ENCODE results near the gene STAG3.
A peak's percentile ranks its signal among the peaks of the same experiment; 100 is the strongest.

STAG3 gene

DNA sequence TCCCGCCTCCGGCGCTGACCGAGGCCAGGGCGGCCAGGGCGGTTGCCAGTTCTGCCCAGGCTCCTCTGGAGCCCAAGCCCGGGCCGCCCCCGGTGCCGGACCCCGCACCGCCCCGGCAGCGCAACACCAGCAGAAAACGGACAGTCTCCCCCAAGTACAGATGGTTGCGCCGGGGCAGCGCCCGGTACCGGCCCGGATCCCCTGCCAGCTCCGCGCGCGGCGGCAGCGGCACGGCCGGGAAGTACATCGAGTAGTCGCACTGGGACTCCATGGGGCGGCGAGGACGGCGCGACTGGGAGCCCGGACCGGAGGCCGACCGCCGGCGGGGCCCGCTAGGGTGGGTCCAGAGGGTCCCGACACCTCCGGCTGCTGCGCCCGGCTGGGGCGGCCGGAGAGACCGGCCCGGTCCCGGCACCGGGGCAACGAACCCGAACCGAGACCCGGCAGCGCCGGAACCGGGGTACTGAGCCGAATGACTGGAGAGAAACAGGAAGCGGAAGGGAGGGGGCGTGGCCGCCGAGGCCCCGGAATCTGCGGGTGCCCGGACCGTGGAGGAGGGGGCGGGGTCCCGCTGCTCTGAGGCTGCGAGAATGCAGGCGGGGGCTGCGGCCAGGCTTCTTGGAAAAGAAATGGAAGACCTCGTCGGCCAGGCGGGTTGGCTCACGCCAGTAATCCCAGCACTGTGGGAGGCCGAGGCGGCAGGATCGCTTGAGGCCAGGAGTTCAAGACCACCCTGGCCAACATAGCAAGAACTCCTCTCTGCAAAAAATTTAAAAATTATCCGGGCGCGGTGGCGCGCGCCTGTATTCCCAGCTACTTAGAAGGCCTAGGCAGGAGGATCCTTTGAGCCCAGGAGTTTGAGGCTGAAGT lies 19.3 kb upstream of the STAG3 start, which contains the start of gene TRAPPC14:
Gene TRAPPC14 (minus strand): TSS at position 495 of the 870 bp plus-strand sequence. CDS start 224 bp downstream, at position 271.
- TF ChIP-seq, protein P1, sequence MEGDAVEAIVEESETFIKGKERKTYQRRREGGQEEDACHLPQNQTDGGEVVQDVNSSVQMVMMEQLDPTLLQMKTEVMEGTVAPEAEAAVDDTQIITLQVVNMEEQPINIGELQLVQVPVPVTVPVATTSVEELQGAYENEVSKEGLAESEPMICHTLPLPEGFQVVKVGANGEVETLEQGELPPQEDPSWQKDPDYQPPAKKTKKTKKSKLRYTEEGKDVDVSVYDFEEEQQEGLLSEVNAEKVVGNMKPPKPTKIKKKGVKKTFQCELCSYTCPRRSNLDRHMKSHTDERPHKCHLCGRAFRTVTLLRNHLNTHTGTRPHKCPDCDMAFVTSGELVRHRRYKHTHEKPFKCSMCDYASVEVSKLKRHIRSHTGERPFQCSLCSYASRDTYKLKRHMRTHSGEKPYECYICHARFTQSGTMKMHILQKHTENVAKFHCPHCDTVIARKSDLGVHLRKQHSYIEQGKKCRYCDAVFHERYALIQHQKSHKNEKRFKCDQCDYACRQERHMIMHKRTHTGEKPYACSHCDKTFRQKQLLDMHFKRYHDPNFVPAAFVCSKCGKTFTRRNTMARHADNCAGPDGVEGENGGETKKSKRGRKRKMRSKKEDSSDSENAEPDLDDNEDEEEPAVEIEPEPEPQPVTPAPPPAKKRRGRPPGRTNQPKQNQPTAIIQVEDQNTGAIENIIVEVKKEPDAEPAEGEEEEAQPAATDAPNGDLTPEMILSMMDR (IDR thresholded peaks at IDR 0.05; ENCODE audit: insufficient read depth, low read length, missing control alignments), result no peak
- ChIA-PET POLR2A (interaction anchor here (1.0 to 1.3 kb wide), 3 partner anchors 10 to 17 kb away, joined by 3 to 9 read pairs (median 3); partner anchors contain the start of gene LAMTOR4), CTCF (interaction anchor here (1.1 to 5.1 kb wide), 3 partner anchors 9 to 27 kb away, joined by 3 to 31 read pairs (median 3); no protein-coding TSS in a partner anchor)

DNA sequence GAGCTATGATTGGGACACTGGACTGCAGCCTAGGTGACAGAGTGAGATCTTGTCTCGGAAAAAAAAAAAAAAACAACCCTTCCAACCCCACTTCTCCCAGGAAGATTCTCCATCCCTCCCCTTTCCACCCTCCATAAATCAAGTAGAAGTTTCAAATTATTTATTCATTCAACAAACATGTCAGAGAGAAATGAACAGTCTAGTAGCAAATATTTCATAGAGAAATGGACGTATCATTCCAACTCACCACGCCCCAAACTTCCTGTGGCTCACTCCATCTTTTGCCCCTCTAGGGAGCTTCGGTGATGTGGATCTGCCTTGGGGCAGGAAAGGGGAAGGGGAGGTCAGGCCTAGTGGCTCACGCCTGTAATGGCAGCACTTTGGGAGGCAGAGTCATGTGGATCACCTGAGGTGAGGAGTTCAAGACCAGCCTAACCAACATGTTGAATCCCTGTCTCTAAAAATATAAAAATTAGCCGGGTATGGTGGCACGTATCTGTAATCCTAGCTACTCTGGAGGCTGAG lies 18.6 kb upstream of the STAG3 start:
- CTCF ChIA-PET, result interaction anchor here (1.1 to 5.1 kb wide), 3 partner anchors 9 to 28 kb away, joined by 3 to 31 read pairs (median 4); partner anchors contain the start of gene GAL3ST4
- H3K4me3 ChIP-seq (ENCODE audit: low read depth, low read length), result peak overlapping the region; percentile 71
- DNase-seq (ENCODE audit: low read depth, low spot score), result no peak
- POLR2A ChIA-PET, result interaction anchor here (1.0 to 1.1 kb wide), 2 partner anchors 10 to 17 kb away, joined by 3 read pairs; partner anchors contain the start of gene LAMTOR4
- TF ChIP-seq, protein P1 (IDR thresholded peaks at IDR 0.05; ENCODE audit: insufficient read depth, low read length, missing control alignments), result no peak

More for the DNA sequence above, 19.3 kb upstream of the STAG3 start, which contains the start of gene TRAPPC14:
- DNase-seq (ENCODE audit: low read depth, low spot score), result no peak
- peak within 1 kb of the TSS; percentile 71 for H3K4me3 ChIP-seq (ENCODE audit: low read depth, low read length)

DNA sequence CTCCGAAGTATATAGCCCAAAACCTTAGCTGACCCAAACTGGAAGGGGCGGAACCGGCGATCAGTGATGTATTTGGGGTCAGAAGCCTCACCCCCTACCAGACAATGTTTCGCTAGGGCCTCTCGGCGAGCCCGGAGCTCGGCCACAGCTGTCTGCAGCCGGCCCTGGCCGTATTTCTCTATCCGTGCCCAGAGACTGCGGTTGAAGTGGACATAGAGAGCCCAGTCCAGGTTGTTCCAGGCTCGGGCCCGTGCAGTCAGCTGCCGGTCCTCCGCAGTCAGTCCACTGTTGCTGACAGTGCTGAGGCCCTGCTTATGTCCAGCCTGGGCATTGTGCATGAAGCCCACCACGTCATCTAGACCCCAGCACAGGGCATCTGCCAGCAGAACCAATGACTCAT lies 17.7 kb upstream of the STAG3 start:
- TF ChIP-seq, protein P1 (IDR thresholded peaks at IDR 0.05; ENCODE audit: insufficient read depth, low read length, missing control alignments), result no peak
- ChIA-PET POLR2A (interaction anchor here (1.2 kb wide), 1 partner anchor 17 kb away, joined by 4 read pairs; the partner anchor contains the start of gene GPC2), CTCF (interaction anchor here (1.1 to 1.3 kb wide), 2 partner anchors 8 to 29 kb away, joined by 3 to 4 read pairs; partner anchors contain the start of gene GAL3ST4)
- H3K4me3 ChIP-seq (ENCODE audit: low read depth, low read length), result no peak overlapping the region
- no peak for DNase-seq (ENCODE audit: low read depth, low spot score)

DNA sequence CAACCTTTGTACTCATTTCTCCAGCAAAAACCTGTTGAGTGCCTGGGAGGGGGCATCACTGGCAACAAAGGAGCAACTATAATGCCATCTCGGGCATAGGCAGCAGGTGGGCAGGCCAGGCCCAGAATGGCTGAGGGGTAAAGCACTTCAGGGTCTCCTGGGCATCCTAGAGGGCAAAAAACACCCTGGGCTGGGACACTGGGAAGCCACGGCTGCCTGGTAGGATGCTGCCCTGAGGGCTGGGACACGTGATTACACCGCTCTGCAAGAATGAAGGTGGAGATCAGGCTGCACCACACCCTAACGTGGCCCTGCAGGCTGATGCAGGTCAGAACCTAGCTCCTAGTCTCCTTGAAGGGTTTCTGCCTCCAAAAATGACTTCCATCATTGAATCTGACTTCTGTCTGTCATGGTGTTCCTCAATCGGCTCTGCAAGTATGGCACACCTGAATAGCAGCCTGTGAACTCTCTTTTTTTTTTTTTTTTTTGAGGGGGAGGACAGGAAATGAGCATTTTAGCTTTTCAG lies 14.6 kb upstream of the STAG3 start:
- DNase-seq (ENCODE audit: low read depth, low spot score), result no peak
- TF ChIP-seq, protein P1 (IDR thresholded peaks at IDR 0.05; ENCODE audit: insufficient read depth, low read length, missing control alignments), result no peak
- POLR2A ChIA-PET, result interaction anchor here (1.4 kb wide), 1 partner anchor 14 kb away, joined by 3 read pairs; the partner anchor contains the start of gene LAMTOR4
- CTCF ChIA-PET, result no interaction called here
- no peak overlapping the region for H3K4me3 ChIP-seq (ENCODE audit: low read depth, low read length)

DNA sequence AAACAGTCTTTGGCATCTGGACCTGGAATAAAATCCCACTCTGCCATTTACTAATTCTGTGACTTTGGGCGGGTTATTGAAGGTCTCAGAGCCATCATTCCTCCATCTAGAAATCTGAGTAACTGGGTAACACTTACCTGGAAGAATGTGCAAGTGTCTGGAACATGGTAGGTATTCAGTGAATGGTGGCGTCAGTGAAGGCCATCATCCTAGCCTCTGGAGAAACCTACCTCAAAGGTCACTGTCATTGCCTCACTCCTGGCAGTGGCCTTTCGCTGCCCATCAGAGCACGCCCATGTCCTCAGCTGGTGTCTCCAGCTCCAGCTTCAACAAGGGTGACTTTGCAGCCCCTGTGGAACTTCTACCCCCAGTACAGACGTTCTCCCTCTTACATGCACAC lies 13.8 kb upstream of the STAG3 start:
- CTCF ChIA-PET, result interaction anchor here (0.9 kb wide), 1 partner anchor 26 kb away, joined by 3 read pairs; no protein-coding TSS in a partner anchor
- TF ChIP-seq, protein P1 (IDR thresholded peaks at IDR 0.05; ENCODE audit: insufficient read depth, low read length, missing control alignments), result no peak
- POLR2A ChIA-PET, result interaction anchor here (1.4 kb wide), 1 partner anchor 15 kb away, joined by 3 read pairs; the partner anchor contains the start of gene LAMTOR4
- DNase-seq (ENCODE audit: low read depth, low spot score), result no peak
- H3K4me3 ChIP-seq (ENCODE audit: low read depth, low read length), result no peak overlapping the region
